KOPT-K1 (cell line): ENCODE data around the gene PLXNB2.

Experiments used
- H3K27ac ChIP-seq: fragments of 200-600 bp; sonication (generic); 2 replicates; pipeline ENCODE4 v1.5.1; 2016; ENCODE audit warnings: antibody characterized with exemption, mild to moderate bottlenecking, low read depth, low read length; ENCODE audit not compliant: poor library complexity, severe bottlenecking
- H3K36me3 ChIP-seq: fragments of 200-600 bp; sonication (generic); 2 replicates; pipeline ENCODE4 v1.5.1; 2017; ENCODE audit warnings: antibody characterized with exemption, mild to moderate bottlenecking, low read length, moderate library complexity; ENCODE audit not compliant: insufficient read depth
- H3K9me3 ChIP-seq: fragments of 200-600 bp; sonication (generic); 2 replicates; pipeline ENCODE4 v1.5.1; 2017; ENCODE audit warnings: antibody characterized with exemption, low read length, mild to moderate bottlenecking; ENCODE audit not compliant: insufficient read depth, poor library complexity, severe bottlenecking

Gene PLXNB2

DNA sequence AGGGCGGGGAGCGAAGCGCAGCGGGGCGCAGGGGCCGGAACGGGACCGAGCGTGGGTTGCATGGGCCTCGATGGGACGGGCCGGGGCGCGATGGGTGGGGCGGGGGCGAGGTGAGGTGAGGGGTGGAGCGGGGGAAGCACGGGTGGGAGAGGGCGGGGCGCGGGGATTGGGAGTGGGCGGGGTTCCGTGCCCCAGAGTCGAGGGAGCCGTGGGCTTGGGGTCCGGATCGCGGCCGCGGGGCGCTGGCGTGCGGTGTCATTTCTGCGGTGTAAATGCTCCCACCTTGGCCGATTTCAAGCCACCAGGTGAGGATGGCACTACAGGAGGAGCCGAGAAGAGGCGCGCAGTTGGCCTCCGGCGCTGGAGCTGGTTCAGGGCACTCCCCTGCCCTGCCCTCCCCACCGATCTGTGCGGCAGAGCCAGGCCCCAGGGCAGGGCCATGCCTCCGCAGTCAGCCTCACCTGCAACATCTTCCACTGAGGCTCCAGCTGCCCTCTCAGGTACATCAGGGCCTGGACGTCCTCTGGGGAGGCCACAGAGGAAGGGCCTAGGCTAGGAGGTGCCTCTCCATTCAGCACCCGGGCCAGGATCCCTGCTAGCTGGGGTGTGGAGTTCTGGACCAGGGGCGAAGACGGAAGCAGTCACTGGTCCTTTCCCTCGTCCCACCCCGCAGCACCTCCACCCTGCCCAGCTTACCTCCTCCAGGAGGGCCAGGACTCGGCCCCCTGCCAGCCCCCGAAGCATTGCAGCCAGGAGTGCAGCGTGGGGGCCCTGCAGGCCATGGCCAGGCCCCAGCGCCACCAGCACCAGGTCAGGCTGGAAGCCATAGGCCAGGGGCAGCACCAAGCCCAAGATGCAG lies 62.0 kb downstream of the PLXNB2 start:
- H3K27ac ChIP-seq: peak overlapping the region; percentile 82
- no peaks in the 10 kb centered on the region for H3K9me3 ChIP-seq
- H3K36me3 ChIP-seq: peaks cover 28% of the 10 kb centered on the region

DNA sequence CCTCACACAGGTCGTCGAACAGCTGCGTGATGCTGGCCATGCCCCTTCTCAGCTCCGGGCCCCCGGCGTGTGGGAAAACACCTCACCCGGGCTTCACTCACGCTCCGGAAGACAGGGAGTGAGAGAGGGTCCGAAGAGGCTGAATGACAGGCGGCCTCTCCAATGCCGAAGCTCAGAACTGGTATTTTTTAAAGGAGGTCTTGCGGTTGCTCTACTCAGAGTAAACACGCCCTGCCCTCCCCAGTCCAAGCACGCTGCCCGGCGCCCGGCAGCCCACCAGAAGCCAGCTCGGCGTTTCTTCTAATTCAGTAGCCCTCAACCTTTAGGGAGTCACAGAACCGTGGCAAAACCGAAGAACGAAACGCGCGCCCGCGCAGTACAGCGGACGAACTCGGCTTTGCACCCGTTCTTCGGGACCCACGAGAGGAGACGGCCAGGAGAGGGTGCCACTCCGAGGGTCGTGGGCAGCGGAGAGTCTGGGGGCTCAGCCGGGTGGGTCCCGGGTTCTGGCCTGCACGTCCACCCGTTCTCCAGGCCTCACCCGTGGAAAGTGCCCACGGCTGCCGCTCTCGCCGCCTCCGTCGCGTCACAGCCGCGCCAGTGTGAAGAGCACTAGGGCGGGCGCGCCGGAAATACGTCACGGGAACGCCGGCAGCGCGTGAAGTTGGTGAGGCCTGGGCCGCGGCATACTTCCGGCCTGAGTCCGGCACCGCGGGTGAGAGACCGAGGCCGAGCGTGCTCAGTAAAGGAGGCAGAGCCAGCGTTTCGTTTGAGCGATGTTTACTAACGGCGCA lies 62.8 kb downstream of the PLXNB2 start, which contains the start of gene TUBGCP6:
Gene TUBGCP6 (minus strand): TSS at position 604 of the 794 bp plus-strand sequence. CDS start 564 bp downstream, at position 40.
- no peaks in the 10 kb centered on the region for H3K9me3 ChIP-seq
- peak within 1 kb of the TSS; percentile 82 for H3K27ac ChIP-seq
- H3K36me3 ChIP-seq: peaks cover 36% of the 10 kb centered on the region

DNA sequence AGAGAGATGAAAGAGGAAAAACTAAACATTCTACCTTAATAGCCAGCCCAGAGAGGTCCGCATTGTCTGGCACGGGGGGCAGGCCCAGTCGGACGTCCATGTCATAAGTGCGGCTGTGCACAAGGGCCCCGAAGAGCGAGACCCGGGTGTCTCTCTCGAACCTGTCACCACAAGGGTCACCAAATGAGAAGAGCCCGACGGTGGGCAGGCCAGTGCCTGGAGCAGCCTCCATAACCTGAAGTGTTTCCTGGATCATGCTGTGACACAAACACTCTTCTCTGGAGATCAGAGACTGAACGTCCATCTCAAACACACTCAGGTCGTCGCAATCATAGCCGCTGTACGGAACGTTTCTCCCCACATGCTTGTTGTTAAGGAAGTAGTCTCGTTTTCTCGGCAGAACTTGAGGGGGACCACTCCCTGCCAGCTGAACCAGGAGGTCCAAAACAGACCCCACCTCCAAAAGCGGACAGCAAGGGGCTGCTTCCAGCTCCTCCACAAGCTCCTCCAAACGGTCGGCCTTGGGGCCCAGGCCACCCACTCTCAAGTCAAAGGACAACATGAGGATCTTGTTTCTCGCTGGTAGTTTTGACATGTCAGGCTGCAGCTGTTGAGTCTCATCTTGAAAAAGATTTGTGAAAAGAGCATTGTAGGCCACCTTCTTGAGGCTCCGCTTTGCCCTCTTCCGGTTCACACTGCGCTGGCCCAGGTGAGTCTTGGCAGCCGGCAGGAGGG lies 63.6 kb downstream of the PLXNB2 start:
- H3K36me3 ChIP-seq: peaks cover 44% of the 10 kb centered on the region
- H3K27ac ChIP-seq: peak overlapping the region; percentile 82
- no peaks in the 10 kb centered on the region for H3K9me3 ChIP-seq

GRCh38 chr22:50242406-50242949 lies 65.0 kb downstream of the PLXNB2 start:
- Histone ChIP-seq H3K27ac (no peak overlapping the region), H3K9me3 (no peaks in the 10 kb centered on the region), H3K36me3 (peaks cover 40% of the 10 kb centered on the region)

- Histone ChIP-seq H3K27ac (no peak overlapping the region), H3K36me3 (peaks cover 37% of the 10 kb centered on the region), H3K9me3 (no peaks in the 10 kb centered on the region)
Observed at GRCh38 chr22:50238755-50239154, 68.7 kb downstream of the PLXNB2 start.

DNA sequence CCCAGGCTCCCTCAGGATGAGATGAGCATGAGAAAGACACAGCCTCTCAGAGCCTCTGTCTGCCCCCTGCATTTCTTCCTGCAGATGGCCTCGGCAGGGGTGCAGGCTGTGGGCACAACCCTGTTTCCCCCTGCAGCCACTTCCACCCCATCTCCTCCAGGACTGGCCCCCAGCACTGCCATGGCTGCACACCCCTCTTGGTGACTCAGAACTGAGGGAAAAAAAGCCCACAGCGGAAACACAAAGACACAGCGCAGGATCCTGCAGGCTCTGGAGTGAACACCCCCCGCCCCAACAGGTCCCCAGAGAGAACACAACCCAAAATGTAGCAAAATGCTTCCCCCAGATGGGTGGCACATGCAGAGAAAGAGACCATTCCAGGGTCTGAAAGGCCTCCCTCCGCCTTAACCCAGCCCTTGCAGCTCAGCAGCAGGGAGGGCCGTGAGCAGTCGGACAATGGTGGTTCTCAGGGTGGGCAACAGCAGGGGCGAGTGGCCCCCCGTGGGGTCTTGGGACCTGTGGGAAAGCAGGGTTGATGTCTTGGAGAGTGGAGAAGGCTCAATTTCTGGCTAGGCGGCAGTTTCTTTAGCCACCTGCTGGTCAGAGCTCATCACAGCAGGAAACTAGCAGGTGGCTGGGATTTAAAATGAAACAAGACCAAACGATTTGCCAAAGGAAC lies 70.6 kb downstream of the PLXNB2 start:
- no peaks in the 10 kb centered on the region for H3K9me3 ChIP-seq
- no peak overlapping the region for H3K27ac ChIP-seq
- H3K36me3 ChIP-seq: peaks cover 46% of the 10 kb centered on the region

- peaks cover 42% of the 10 kb centered on the region; the same call in 1 of the 2 replicates for H3K36me3 ChIP-seq
- no peak overlapping the region for H3K27ac ChIP-seq
Observed at GRCh38 chr22:50233223-50233622, 74.2 kb downstream of the PLXNB2 start.

DNA sequence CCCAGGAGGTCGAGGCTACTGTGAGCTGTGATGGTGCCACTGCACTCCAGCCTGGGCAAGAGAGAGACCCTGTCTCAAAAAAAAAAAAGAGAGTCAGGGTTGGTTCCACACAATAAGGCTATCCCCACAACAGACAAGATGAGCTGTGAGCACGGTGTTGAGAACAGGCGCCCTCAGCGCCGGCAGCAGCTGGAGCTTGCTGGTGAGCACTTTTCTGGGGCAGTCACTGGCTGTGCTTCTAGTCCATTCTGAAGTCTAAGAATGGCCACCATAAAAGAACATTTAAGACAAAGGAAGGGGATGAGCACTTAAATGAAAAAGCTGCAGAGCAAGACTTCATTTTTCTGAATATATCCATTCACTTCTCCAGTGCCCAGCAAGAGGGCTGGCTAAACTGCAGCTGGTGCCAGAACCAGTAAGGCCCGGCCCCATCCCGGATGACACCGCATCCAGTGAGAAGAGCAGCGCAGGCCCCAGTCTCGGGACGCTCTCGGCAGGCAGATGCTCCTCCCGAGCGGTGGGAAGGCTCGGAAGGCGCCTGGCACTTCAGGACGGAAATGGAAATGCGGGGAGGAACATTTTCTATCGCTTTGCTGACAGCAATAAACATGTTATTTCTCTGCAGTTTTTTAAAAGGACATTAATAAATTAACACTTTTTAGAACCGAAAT lies 74.8 kb downstream of the PLXNB2 start:
- no peak overlapping the region for H3K27ac ChIP-seq
- H3K36me3 ChIP-seq: peaks cover 42% of the 10 kb centered on the region; the same call in 1 of the 2 replicates

More at GRCh38 chr22:50233223-50233622, 74.2 kb downstream of the PLXNB2 start:
- no peaks in the 10 kb centered on the region for H3K9me3 ChIP-seq

GRCh38 chr22:50229370-50229769 lies 78.1 kb downstream of the PLXNB2 start:
- H3K36me3 ChIP-seq: peaks cover 56% of the 10 kb centered on the region
- no peaks in the 10 kb centered on the region for H3K9me3 ChIP-seq
- H3K27ac ChIP-seq: no peak overlapping the region

More for the DNA sequence above, 74.8 kb downstream of the PLXNB2 start:
- no peaks in the 10 kb centered on the region for H3K9me3 ChIP-seq

DNA sequence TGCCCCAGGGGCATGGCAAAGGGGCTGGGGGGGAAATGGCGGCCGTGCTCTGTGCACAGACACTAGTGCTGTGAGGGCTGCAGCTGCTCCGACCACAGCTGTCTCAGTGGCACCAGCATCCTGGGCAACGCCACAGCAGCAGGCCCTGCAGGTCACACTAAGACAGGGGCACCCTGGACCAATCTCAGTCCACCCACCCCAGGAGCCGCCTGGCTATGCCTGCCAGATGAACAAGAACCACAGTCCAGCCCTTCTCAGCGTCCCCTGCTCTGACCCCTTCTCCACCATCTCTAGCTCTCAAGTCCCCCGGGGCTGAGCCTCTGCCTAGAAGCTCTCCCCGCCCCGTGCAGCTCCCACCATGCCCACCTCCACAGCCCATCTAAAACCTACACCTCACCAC lies 79.1 kb downstream of the PLXNB2 start:
- Histone ChIP-seq H3K36me3 (peaks cover 65% of the 10 kb centered on the region), H3K27ac (no peak overlapping the region), H3K9me3 (no peaks in the 10 kb centered on the region)

DNA sequence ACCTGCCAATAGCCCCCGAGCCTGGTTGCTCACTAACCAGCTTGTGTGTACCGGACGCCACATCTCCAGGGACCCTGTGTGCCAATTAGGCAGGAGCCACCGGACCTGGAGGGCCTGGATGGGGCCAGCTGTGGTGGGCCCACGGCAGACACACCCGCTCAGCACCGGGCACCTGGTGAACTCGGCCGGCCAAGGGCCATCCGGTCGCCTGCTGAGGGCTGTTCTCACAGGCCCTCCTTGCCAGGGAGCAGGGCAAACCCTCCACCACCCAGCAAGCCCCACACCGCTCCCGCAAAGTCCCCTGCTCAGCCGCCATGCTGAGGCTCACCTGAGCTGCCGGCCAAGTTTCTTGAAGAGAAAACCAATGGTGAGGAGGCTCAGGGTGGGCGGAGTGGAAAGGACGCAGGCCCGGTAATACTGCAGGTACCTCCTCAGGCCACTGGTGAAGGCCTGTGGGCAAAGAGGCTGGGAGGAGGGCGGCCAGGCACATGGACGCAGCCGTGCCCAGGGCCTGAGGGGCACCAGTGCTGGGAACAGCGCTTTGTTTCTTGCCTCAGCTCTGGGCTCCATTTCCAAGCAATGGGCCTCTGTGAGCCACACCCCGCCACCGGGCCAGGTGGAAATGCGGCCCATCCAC lies 79.7 kb downstream of the PLXNB2 start:
- Histone ChIP-seq H3K27ac (no peak overlapping the region), H3K9me3 (no peaks in the 10 kb centered on the region), H3K36me3 (peaks cover 67% of the 10 kb centered on the region)

DNA sequence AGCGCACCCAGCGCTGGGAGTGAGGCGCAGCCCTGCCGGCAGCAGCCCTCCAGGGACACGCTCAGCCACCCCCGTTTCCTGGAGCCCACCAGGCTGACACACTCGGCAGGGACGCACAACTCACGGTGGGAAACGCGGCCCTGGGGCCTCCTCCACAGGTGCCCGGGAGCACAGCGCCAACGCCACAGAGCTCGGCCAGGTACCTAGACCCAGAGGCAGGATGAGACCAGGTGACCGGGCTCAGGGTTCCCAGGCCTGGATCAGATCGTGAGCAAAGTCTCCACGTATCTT lies 80.6 kb downstream of the PLXNB2 start:
- Histone ChIP-seq H3K36me3 (peaks cover 71% of the 10 kb centered on the region), H3K27ac (no peak overlapping the region), H3K9me3 (no peaks in the 10 kb centered on the region)

- Histone ChIP-seq H3K36me3 (peaks cover 77% of the 10 kb centered on the region), H3K27ac (no peak overlapping the region), H3K9me3 (no peaks in the 10 kb centered on the region)
Observed at GRCh38 chr22:50226063-50226874, 81.2 kb downstream of the PLXNB2 start.
